ENCODE data around the gene NLN. TPM values are rescaled to one million over a fixed set of nuclear protein-coding genes. Genes with fewer than 3 reads are reported as not detected.

Gene NLN
- total RNA-seq, 3 donors from 2014 or later, result 29.7 to 40.9 (median 38.8) TPM

- ATAC-seq (no peak), DNase-seq (no peak)
- no peaks in the 10 kb centered on the region for H3K9me3 Mint-ChIP-seq
- H3K27me3 Mint-ChIP-seq (ENCODE audit: low read depth), result no peaks in the 10 kb centered on the region
- H3K36me3 Mint-ChIP-seq (ENCODE audit: insufficient read depth), result peaks cover 8% of the 10 kb centered on the region
- H3K4me3 Mint-ChIP-seq, result no peak overlapping the region
- peaks cover 17% of the 10 kb centered on the region for H3K4me1 Mint-ChIP-seq (ENCODE audit: low read depth)
These were observed 94.7 kb downstream of the NLN start for GRCh38 chr5:65816729-65817128.

DNA sequence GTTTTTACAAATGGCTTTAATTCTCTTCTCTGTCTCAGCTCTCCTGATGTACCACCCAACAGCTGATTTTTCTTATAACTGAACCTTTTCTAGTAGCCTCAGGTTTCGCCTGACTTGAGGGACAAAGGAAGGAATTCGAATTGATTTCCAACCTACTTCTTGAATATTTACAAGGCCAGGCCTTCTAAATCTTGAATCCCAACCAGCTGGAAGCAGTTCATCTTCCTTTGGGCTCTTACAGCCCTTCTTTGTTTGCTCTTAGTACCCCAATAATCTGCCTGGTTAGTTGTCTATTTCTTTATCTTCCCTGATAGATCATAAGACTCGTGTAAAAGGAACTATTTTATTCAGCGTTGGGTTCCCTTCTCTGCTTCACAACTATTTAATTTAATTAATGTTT is 95.9 kb downstream of the NLN start:
- Mint-ChIP-seq H3K4me3 (no peak overlapping the region), H3K27me3 (ENCODE audit: low read depth) (no peaks in the 10 kb centered on the region), H3K4me1 (ENCODE audit: low read depth) (peaks cover 9% of the 10 kb centered on the region), H3K9me3 (no peaks in the 10 kb centered on the region), H3K36me3 (ENCODE audit: insufficient read depth) (peaks cover 6% of the 10 kb centered on the region)
- no peak for ATAC-seq
- DNase-seq, result no peak

- ATAC-seq (no peak), DNase-seq (no peak)
- Mint-ChIP-seq H3K27me3 (ENCODE audit: low read depth) (no peaks in the 10 kb centered on the region), H3K9me3 (no peaks in the 10 kb centered on the region), H3K36me3 (ENCODE audit: insufficient read depth) (peaks cover 10% of the 10 kb centered on the region), H3K4me1 (ENCODE audit: low read depth) (peaks cover 4% of the 10 kb centered on the region), H3K4me3 (no peak overlapping the region)
These were observed 96.6 kb downstream of the NLN start for GRCh38 chr5:65818592-65818991.

DNA sequence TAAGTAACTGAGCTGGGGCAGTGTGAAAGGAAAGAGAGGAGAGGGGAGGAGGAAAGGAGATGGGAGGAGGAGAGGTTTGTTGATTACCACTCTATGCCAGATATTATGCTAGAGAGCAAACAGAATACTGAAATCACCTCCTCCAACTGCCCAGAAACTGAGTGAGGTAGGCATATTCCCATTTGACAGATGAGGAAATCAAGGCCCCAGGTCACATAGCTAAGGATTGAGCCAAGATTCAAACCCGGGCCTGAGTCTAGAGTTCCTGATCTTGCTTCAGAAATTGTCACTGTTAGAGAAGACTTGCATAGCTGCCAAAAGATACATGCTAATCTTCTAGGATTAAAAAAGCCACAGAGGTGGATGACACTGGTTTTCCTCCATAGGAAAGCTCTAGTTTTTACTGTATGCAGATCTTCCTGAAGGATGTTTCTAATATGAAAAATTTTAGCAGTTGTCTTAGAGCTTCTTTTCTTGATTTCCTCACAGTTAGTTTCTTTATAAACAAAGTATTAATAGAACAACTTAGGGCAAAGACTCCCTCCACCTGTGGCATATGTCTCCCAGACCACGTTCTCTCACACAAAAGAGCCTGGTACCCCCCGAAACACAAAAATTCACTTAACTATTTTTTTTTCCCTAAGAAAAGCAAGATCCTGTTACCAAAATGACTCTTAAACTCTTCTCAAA is 97.4 kb downstream of the NLN start:
- H3K9me3 Mint-ChIP-seq, result no peaks in the 10 kb centered on the region
- no peak overlapping the region for H3K4me3 Mint-ChIP-seq
- DNase-seq, result no peak
- H3K4me1 Mint-ChIP-seq (ENCODE audit: low read depth), result peaks cover 4% of the 10 kb centered on the region
- no peaks in the 10 kb centered on the region for H3K27me3 Mint-ChIP-seq (ENCODE audit: low read depth)
- peaks cover 9% of the 10 kb centered on the region for H3K36me3 Mint-ChIP-seq (ENCODE audit: insufficient read depth)
- ATAC-seq, result no peak

DNA sequence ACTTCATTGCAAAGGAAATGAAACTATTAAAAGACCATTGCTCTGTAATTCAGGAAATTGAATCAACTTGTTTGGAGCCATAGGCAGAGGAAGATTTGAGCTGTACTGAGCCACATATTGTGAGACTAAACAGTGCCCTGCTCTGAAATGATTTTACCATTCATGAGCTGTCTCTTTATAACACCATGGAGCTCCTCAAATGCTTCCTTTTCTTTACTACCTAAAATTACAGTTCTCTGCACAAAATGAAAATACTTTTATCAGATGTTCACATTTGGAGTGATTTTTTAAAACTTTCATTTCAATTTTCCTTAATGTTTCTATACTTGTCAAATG is 97.9 kb downstream of the NLN start:
- no peak for DNase-seq
- H3K36me3 Mint-ChIP-seq (ENCODE audit: insufficient read depth), result peaks cover 9% of the 10 kb centered on the region
- H3K9me3 Mint-ChIP-seq, result no peaks in the 10 kb centered on the region
- peaks cover 4% of the 10 kb centered on the region for H3K4me1 Mint-ChIP-seq (ENCODE audit: low read depth)
- H3K4me3 Mint-ChIP-seq, result no peak overlapping the region
- no peak for ATAC-seq
- no peaks in the 10 kb centered on the region for H3K27me3 Mint-ChIP-seq (ENCODE audit: low read depth)

DNA sequence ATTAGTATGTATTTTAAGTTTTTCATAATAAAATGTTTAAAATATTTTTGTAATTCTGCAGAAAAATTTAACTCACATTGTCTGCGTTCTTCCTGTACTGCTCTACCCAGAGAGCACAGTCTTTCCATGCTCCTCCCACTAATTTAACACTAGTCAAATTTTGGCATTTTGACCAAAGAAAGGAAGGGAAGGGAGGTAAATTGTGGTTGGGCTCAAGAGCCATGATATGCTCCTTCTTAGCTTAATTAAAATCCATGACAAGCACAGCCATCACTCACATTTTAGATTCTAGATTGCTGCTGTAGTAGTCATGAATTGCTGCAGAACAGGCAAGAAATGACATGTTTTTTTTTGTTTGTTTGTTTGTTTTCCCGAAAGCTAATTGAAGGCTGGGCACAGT is 98.4 kb downstream of the NLN start:
- no peak for ATAC-seq
- H3K4me3 Mint-ChIP-seq, result no peak overlapping the region
- DNase-seq, result no peak
- H3K27me3 Mint-ChIP-seq (ENCODE audit: low read depth), result no peaks in the 10 kb centered on the region
- peaks cover 6% of the 10 kb centered on the region for H3K4me1 Mint-ChIP-seq (ENCODE audit: low read depth)
- H3K36me3 Mint-ChIP-seq (ENCODE audit: insufficient read depth), result peaks cover 12% of the 10 kb centered on the region
- no peaks in the 10 kb centered on the region for H3K9me3 Mint-ChIP-seq

DNA sequence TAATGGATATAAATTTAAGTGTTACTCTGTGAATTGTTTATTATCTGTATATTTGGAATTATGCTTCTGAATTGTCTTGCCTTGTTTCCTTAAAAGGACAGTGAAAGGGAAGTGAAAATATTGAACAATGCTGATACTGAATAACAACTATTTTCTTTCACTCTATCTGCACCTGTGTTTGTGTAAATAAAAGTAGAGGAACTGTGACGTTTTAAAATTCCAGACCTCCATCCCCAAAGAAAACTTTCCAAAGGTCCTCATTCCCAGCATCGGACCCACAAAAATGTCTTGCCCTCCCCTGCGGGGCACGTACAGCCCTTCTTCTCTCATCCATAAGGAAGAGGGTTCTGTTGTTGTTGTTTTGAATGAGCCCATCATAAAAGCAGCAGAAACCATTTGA is 100.0 kb downstream of the NLN start:
- Mint-ChIP-seq H3K36me3 (ENCODE audit: insufficient read depth) (peaks cover 14% of the 10 kb centered on the region), H3K4me1 (ENCODE audit: low read depth) (peaks cover 12% of the 10 kb centered on the region), H3K9me3 (no peaks in the 10 kb centered on the region), H3K4me3 (no peak overlapping the region), H3K27me3 (ENCODE audit: low read depth) (no peaks in the 10 kb centered on the region)
- ATAC-seq (no peak), DNase-seq (no peak)

DNA sequence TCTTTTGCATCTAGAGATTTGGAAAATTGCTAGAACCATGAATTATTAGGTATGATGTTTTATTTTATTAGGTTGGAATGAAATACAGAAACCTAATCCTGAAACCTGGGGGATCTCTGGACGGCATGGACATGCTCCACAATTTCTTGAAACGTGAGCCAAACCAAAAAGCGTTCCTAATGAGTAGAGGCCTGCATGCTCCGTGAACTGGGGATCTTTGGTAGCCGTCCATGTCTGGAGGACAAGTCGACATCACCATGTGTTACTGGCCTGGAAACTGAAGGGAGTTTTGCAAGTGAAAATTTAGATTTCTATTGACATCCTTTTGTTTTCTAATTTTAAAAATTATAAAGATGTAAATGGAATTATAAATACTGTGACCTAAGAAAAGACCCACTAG is 100.7 kb downstream of the NLN start:
- H3K27me3 Mint-ChIP-seq (ENCODE audit: low read depth), result no peaks in the 10 kb centered on the region
- peaks cover 14% of the 10 kb centered on the region for H3K36me3 Mint-ChIP-seq (ENCODE audit: insufficient read depth)

GRCh38 chr5:65823204-65823603 is 101.2 kb downstream of the NLN start:
- peaks cover 12% of the 10 kb centered on the region for H3K36me3 Mint-ChIP-seq (ENCODE audit: insufficient read depth)
- no peaks in the 10 kb centered on the region for H3K9me3 Mint-ChIP-seq
- H3K4me3 Mint-ChIP-seq, result no peak overlapping the region
- peaks cover 12% of the 10 kb centered on the region for H3K4me1 Mint-ChIP-seq (ENCODE audit: low read depth)
- H3K27me3 Mint-ChIP-seq (ENCODE audit: low read depth), result no peaks in the 10 kb centered on the region
- DNase-seq, result no peak
- ATAC-seq, result no peak

More for the DNA sequence above, 100.7 kb downstream of the NLN start:
- H3K4me3 Mint-ChIP-seq, result no peak overlapping the region
- no peaks in the 10 kb centered on the region for H3K9me3 Mint-ChIP-seq
- no peak for ATAC-seq
- peaks cover 12% of the 10 kb centered on the region for H3K4me1 Mint-ChIP-seq (ENCODE audit: low read depth)
- no peak for DNase-seq

GRCh38 chr5:65823845-65824445 is 101.9 kb downstream of the NLN start:
- H3K27me3 Mint-ChIP-seq (ENCODE audit: low read depth), result no peaks in the 10 kb centered on the region
- H3K4me3 Mint-ChIP-seq, result no peak overlapping the region
- DNase-seq (no peak), ATAC-seq (no peak)
- no peaks in the 10 kb centered on the region for H3K9me3 Mint-ChIP-seq
- H3K36me3 Mint-ChIP-seq (ENCODE audit: insufficient read depth), result peaks cover 12% of the 10 kb centered on the region
- peaks cover 12% of the 10 kb centered on the region for H3K4me1 Mint-ChIP-seq (ENCODE audit: low read depth)

- Mint-ChIP-seq H3K4me3 (no peak overlapping the region), H3K4me1 (ENCODE audit: low read depth) (peaks cover 8% of the 10 kb centered on the region), H3K27me3 (ENCODE audit: low read depth) (no peaks in the 10 kb centered on the region), H3K36me3 (ENCODE audit: insufficient read depth) (peaks cover 12% of the 10 kb centered on the region), H3K9me3 (no peaks in the 10 kb centered on the region)
- no peak for DNase-seq
- no peak for ATAC-seq
These were observed 103.7 kb downstream of the NLN start for GRCh38 chr5:65825408-65826328.

DNA sequence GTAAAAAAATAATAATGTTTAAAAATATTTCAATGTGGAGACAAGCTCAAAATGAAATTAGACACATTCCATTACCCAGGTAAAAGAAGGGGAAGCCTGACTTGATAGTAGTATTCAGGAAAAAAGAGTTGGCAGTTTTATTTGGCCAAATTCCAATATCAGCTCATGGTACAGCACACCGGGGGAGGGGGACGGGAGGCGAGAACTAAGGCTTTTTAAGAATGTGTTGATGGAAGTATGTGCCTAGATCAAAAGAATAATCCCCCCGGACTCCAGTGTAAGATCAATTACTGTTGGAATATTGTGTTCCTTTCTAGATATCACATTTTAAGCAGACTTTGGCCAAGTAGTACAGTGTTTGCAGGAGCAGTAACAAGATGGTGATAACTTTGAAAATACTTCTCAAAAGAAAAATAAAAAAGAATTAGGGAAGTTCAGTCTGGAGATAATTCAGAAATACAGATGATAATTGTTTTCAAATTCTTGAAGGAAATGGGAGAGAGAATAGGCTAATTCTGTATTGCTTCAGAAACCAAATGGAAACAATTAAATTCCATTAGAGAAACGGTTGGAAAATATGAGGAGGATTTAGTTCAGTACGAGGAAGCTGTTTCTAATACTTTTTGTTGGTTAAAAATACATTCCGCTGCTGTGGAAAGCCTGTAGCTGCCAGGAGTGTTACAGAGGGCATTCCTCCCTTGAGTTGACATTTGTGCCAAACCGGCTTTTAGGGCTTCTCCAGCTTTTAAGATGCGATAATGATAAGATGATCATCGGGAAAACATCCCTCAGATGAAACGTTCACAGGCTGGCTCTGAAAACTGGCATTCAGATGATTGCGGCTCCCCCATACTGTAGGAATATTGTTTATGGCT is 106.3 kb downstream of the NLN start:
- H3K9me3 Mint-ChIP-seq, result no peaks in the 10 kb centered on the region
- ATAC-seq (no peak), DNase-seq (no peak)
- peaks cover 10% of the 10 kb centered on the region for H3K4me1 Mint-ChIP-seq (ENCODE audit: low read depth)
- no peaks in the 10 kb centered on the region for H3K27me3 Mint-ChIP-seq (ENCODE audit: low read depth)
- no peak overlapping the region for H3K4me3 Mint-ChIP-seq
- peaks cover 9% of the 10 kb centered on the region for H3K36me3 Mint-ChIP-seq (ENCODE audit: insufficient read depth)

DNA sequence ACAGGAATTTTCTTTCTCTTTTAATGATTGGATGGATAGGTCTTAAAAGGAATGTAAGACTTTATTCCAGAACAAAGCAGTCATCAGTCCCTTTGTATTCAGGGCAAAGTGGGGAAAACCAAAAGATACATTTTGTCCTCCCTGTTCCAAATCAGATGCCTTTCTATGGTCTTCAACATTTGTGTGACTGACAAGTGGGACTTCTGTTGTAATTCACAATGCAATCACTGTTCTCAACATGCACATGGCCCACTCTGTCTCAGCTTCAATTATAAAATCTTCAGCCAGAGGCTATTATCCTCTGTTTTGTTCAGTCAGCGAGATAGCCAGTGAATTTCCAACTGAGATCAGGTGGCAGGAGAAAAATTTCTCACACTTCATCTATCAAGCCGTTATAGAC is 108.9 kb downstream of the NLN start:
- no peak overlapping the region for H3K4me3 Mint-ChIP-seq
- DNase-seq (no peak), ATAC-seq (no peak)
- no peaks in the 10 kb centered on the region for H3K36me3 Mint-ChIP-seq (ENCODE audit: insufficient read depth)
- H3K9me3 Mint-ChIP-seq, result no peaks in the 10 kb centered on the region
- peaks cover 4% of the 10 kb centered on the region for H3K4me1 Mint-ChIP-seq (ENCODE audit: low read depth)
- H3K27me3 Mint-ChIP-seq (ENCODE audit: low read depth), result no peaks in the 10 kb centered on the region

GRCh38 chr5:65831276-65831675 is 109.3 kb downstream of the NLN start:
- no peaks in the 10 kb centered on the region for H3K36me3 Mint-ChIP-seq (ENCODE audit: insufficient read depth)
- H3K4me1 Mint-ChIP-seq (ENCODE audit: low read depth), result peaks cover 2% of the 10 kb centered on the region
- no peak for ATAC-seq
- DNase-seq, result no peak
- no peaks in the 10 kb centered on the region for H3K27me3 Mint-ChIP-seq (ENCODE audit: low read depth)
- no peak overlapping the region for H3K4me3 Mint-ChIP-seq
- H3K9me3 Mint-ChIP-seq, result no peaks in the 10 kb centered on the region
